Measurements from ENCODE around the gene PSME2.

- TF ChIP-seq CTCF (conservative IDR thresholded peaks at IDR 0.05 in 1 of 2, IDR thresholded peaks at IDR 0.05 in 1 of 2; ENCODE audit: low read depth in 1 of 2, low read length in 2 of 2) (no peak), EZH2 (IDR thresholded peaks at IDR 0.05; ENCODE audit: low read length, missing control alignments) (no peak)
These were observed 21.2 kb upstream of the PSME2 start for GRCh38 chr14:24167469-24168114.

Data from fibroblast of lung (primary cell).